AG09309 (cell line): ENCODE data around the gene PTPRN2.

Experiments
- DNase-seq: peaks from one replicate; pipeline ENCODE4 v3.0.0-alpha.2; 2010; ENCODE audit warnings: low read depth
- H3K4me3 ChIP-seq: 2 replicates; pipeline ENCODE4 v1.5.1; 2011; ENCODE audit warnings: mild to moderate bottlenecking, low read depth, low read length, moderate library complexity; ENCODE audit not compliant: control insufficient read depth
- CTCF ChIP-seq: IDR thresholded peaks from 2 replicates; pipeline ENCODE4 v1.5.1; 2011; ENCODE audit warnings: mild to moderate bottlenecking, low read depth, low read length, inconsistent platforms; ENCODE audit not compliant: insufficient read depth, control insufficient read depth; ENCODE audit errors: missing control alignments

PTPRN2 gene

GRCh38 chr7:157644946-157645345 lies 942.7 kb downstream of the PTPRN2 start:
- H3K4me3 ChIP-seq = no peak overlapping the region
- DNase-seq = no peak
- TF ChIP-seq CTCF = no peak

DNA sequence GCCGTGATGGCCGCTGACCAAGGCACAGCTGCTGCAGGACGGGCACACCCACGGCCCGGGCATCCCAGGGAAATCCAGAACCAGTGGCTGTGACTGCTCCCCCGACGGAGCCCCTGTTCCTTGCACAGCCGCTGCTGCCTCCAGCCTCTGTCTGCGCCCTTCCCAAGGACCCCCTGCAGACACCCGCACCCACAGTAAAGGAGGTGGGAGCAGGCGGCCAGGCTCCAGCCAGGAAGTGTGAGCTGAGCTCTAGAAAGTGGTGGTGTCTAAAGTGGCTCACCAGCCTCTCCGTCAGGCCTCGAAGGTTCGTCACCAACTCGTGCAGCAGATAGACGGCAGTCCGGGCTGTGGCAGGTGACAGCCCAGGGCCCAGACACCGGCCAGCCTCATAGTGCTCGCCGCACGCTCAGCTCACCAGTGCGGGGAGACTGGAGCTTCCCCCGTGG lies 944.1 kb downstream of the PTPRN2 start:
- no peak for DNase-seq
- TF ChIP-seq CTCF = no peak
- H3K4me3 ChIP-seq = no peak overlapping the region

DNA sequence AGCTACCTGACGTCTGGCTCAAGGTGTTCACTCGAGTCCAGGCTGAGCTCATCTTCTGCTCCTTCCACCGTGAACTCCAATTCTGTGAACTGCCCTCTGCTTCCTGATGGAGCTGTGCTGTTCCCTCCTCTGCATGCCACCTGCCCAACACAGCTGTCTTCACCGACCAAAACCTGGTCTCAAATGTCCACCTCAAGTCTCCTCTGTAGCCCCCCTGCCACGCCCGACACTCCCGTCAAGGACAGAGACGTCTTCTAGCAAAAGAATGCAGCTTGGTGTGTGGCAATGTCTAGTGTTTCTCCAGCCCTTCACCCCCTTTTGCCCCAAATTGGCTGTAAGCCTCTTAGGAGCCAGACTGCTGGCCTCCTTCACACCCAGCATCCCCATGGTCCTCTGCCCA lies 945.8 kb downstream of the PTPRN2 start:
- DNase-seq = no peak
- no peak overlapping the region for H3K4me3 ChIP-seq
- TF ChIP-seq CTCF = no peak

DNA sequence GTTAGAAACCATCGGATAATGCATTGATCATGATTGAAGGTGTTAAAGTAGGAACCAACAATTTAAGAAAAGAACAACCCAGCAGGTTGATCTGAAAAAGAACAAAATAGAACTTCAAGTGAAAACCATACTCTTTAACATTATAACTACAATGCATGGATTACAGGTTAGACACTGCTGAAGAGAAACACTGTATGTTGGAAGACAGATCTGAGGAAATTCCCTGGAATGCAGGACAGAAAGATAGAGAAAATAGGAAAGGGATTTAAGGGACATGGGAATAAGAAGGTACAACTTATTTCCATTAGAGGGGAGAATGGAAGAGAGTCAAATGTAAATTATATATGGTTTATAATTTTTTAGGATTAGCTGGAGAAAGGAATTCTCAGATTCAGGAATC lies 947.5 kb downstream of the PTPRN2 start:
- no peak for TF ChIP-seq CTCF
- H3K4me3 ChIP-seq = no peak overlapping the region
- no peak for DNase-seq

- TF ChIP-seq CTCF = no peak
- no peak for DNase-seq
- no peak overlapping the region for H3K4me3 ChIP-seq
Measured at GRCh38 chr7:157638563-157638962, 949.1 kb downstream of the PTPRN2 start.

GRCh38 chr7:157637216-157637949 lies 950.2 kb downstream of the PTPRN2 start:
- no peak overlapping the region for H3K4me3 ChIP-seq
- no peak for DNase-seq
- TF ChIP-seq CTCF = no peak
